ENCODE data around the gene CETN1. TPM values are rescaled to one million over a fixed set of nuclear protein-coding genes. Genes with fewer than 3 reads are reported as not detected.

CETN1 gene
- total RNA-seq, 2 experiments from 2014 or later: not detected

- no peak for DNase-seq
- Mint-ChIP-seq H3K4me3 (no peak overlapping the region), H3K36me3 (no peaks in the 10 kb centered on the region), H3K4me1 (no peaks in the 10 kb centered on the region), H3K27ac (no peak overlapping the region), H3K9me3 (no peaks in the 10 kb centered on the region), H3K27me3 (peaks cover 10% of the 10 kb centered on the region)
- no peak for ATAC-seq (ENCODE audit: low read depth)
- POLR2A ChIA-PET: no interaction called here
Measured at GRCh38 chr18:570697-571096, 9.5 kb upstream of the CETN1 start.

DNA sequence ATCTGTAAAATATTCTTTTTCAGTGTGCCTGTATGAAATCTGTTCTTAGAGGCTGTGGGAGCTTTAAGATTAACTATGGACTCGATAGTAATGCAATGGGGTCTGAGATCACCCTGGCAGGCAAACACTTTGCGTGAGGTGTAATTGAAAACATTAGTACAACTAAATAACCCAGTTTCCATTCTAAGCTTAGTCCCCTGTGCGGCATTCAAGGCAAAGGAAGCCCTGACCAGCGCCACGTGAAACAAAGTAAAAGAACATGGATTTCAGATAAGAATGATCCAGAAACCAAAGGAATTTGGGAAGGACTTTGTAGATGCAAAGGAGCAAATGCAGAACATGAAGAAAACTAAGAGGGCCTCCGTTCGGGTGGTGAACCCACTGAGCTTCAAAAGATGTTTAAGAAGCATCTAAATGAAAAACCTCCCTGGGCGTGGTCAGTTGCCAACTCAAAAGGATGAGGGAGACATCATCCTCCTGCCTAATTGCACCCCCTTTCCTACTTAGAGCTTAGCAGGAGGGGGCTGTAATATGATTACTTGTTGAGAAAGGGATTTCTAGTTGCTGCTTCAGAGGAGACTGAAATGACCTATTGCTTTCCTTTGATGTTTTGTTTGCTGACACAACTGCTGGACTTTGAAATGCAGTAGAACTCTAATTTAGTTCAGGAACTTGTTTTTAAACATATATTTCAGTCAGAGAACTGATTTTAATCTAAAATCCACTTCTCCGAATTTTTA, 7.9 kb upstream of the CETN1 start:
- H3K27me3 Mint-ChIP-seq: peaks cover 9% of the 10 kb centered on the region
- no peaks in the 10 kb centered on the region for H3K9me3 Mint-ChIP-seq
- H3K36me3 Mint-ChIP-seq: no peaks in the 10 kb centered on the region
- H3K27ac Mint-ChIP-seq: no peak overlapping the region
- no peaks in the 10 kb centered on the region for H3K4me1 Mint-ChIP-seq
- POLR2A ChIA-PET: no interaction called here
- no peak overlapping the region for H3K4me3 Mint-ChIP-seq
- DNase-seq: no peak
- ATAC-seq (ENCODE audit: low read depth): no peak

- H3K36me3 Mint-ChIP-seq: no peaks in the 10 kb centered on the region
- peaks cover 9% of the 10 kb centered on the region for H3K27me3 Mint-ChIP-seq
- H3K27ac Mint-ChIP-seq: no peak overlapping the region
- no peaks in the 10 kb centered on the region for H3K9me3 Mint-ChIP-seq
- H3K4me1 Mint-ChIP-seq: no peaks in the 10 kb centered on the region
- ATAC-seq (ENCODE audit: low read depth): no peak
- POLR2A ChIA-PET: no interaction called here
- no peak overlapping the region for H3K4me3 Mint-ChIP-seq
- DNase-seq: no peak
Measured at GRCh38 chr18:572831-573289, 7.3 kb upstream of the CETN1 start.

DNA sequence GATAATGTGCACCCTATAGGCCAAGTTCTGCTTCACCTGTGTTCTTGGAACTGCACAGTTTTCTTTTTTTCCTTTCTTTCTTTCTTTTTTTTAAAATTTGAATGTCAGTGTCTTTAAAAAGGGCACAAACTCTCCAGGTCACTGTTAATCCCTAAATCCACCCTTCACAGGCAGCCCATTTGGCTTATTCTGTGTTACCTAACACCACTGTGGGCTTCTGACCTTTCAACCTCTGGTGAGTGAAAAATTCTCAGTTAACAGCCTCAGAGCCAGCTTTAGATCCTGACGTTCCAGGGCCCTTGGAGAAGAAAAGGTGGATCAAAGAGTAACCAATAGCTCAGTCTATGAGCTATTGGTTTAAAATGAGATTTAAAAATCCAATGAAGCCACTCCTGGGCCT, 6.8 kb upstream of the CETN1 start:
- ATAC-seq (ENCODE audit: low read depth): no peak
- H3K4me3 Mint-ChIP-seq: no peak overlapping the region
- peaks cover 9% of the 10 kb centered on the region for H3K27me3 Mint-ChIP-seq
- no peak for DNase-seq
- H3K27ac Mint-ChIP-seq: no peak overlapping the region
- H3K36me3 Mint-ChIP-seq: no peaks in the 10 kb centered on the region
- POLR2A ChIA-PET: no interaction called here
- no peaks in the 10 kb centered on the region for H3K9me3 Mint-ChIP-seq
- no peaks in the 10 kb centered on the region for H3K4me1 Mint-ChIP-seq

GRCh38 chr18:574149-574860, 5.9 kb upstream of the CETN1 start:
- Mint-ChIP-seq H3K27ac (no peak overlapping the region), H3K4me3 (no peak overlapping the region), H3K4me1 (no peaks in the 10 kb centered on the region), H3K27me3 (peaks cover 9% of the 10 kb centered on the region), H3K9me3 (no peaks in the 10 kb centered on the region), H3K36me3 (no peaks in the 10 kb centered on the region)
- POLR2A ChIA-PET: no interaction called here
- DNase-seq (no peak), ATAC-seq (ENCODE audit: low read depth) (no peak)

DNA sequence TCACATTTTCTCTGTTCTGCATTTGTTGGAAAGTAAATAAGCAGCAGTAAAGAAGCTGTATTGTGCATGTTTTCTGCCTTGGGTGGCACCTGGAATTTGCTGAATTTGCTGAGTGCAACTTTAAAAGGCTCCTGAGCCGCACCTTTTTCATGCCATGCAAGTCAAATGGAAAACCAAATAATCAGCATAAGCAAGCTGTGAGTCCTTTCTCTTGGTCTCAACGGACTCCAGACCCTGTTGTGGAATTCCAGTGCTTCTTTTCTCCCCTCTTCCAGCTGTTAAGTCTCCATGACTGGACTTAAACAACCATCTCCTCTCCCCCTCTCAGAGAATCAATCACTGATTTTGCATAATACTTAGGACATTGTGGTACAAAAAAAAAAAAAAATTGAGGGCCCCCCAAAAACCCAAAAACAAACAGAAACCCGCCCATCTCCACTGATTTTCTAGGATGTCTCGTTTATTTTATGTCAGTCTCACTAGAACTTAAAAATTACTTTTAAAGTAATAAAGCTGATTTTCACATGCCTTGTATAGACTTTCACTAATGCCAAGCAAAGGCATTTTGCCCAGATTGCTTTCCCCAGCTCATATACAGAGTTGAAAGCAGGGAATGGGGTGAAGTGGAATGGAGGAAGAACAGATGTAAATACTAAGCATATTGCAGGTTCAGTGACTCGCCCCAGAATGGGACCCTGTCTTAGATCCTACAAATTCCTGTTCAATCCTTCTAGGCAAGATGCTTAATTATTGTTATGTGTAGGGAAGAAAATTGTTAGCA, 5.1 kb upstream of the CETN1 start:
- Mint-ChIP-seq H3K36me3 (no peaks in the 10 kb centered on the region), H3K4me3 (no peak overlapping the region), H3K9me3 (no peaks in the 10 kb centered on the region), H3K27me3 (peaks cover 9% of the 10 kb centered on the region), H3K4me1 (no peaks in the 10 kb centered on the region), H3K27ac (no peak overlapping the region)
- POLR2A ChIA-PET: interaction anchor here (0.7 kb wide), 1 partner anchor 303 kb away, joined by 3 read pairs; no protein-coding TSS in a partner anchor
- ATAC-seq (ENCODE audit: low read depth) (no peak), DNase-seq (no peak)

DNA sequence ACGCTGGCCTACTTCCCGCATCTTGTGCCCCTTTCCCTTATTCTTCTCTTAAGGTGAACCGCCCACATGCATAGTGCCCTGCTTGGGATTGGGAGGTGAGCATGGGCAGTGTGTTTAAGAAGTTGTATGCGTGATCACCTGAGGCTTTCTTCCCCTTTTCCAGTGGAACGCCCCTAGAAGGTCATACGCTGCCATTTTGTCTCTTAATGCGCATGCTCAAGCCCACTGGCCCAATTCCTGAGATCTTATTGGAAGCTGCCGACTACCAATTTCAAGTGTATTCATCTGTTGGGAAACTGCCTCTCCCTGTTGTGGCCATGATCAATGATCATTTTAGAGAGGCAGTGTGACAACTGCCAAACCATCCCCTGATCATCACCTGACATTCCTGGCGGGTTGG, 3.3 kb upstream of the CETN1 start:
- POLR2A ChIA-PET: no interaction called here
- ATAC-seq (ENCODE audit: low read depth): no peak
- no peaks in the 10 kb centered on the region for H3K36me3 Mint-ChIP-seq

GRCh38 chr18:577643-578375, 2.4 kb upstream of the CETN1 start:
- peaks cover 9% of the 10 kb centered on the region for H3K27me3 Mint-ChIP-seq
- H3K36me3 Mint-ChIP-seq: no peaks in the 10 kb centered on the region
- no peaks in the 10 kb centered on the region for H3K4me1 Mint-ChIP-seq
- POLR2A ChIA-PET: no interaction called here
- DNase-seq: no peak
- no peaks in the 10 kb centered on the region for H3K9me3 Mint-ChIP-seq
- no peak for ATAC-seq (ENCODE audit: low read depth)
- H3K27ac Mint-ChIP-seq: no peak overlapping the region
- no peak overlapping the region for H3K4me3 Mint-ChIP-seq

More for the DNA sequence above, 3.3 kb upstream of the CETN1 start:
- Mint-ChIP-seq H3K27ac (no peak overlapping the region), H3K27me3 (peaks cover 9% of the 10 kb centered on the region), H3K4me1 (no peaks in the 10 kb centered on the region), H3K9me3 (no peaks in the 10 kb centered on the region), H3K4me3 (no peak overlapping the region)
- DNase-seq: no peak

DNA sequence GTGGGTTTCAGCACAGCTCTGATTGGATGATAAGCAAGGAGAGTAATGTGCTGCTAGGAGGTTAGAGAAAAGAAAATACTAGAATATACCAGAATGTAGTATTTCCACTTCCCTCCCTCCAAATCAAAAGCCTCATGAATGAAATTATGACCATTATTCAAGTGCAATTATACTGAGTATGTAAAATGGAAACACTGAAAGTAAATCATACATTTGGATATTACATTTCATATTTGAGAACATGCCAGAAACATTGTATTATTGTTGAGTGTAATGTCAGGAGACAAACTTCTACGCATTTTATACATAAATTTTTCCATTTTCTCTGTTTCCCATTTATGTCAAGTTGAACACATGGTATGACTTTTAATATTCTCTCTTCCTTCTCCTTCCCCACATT, 942 bp upstream of the CETN1 start:
- ATAC-seq (ENCODE audit: low read depth) (no peak), DNase-seq (no peak)
- Mint-ChIP-seq H3K4me1 (no peaks in the 10 kb centered on the region), H3K27ac (no peak overlapping the region), H3K9me3 (no peaks in the 10 kb centered on the region), H3K4me3 (no peak overlapping the region), H3K36me3 (no peaks in the 10 kb centered on the region), H3K27me3 (peaks cover 7% of the 10 kb centered on the region)
- POLR2A ChIA-PET: no interaction called here

DNA sequence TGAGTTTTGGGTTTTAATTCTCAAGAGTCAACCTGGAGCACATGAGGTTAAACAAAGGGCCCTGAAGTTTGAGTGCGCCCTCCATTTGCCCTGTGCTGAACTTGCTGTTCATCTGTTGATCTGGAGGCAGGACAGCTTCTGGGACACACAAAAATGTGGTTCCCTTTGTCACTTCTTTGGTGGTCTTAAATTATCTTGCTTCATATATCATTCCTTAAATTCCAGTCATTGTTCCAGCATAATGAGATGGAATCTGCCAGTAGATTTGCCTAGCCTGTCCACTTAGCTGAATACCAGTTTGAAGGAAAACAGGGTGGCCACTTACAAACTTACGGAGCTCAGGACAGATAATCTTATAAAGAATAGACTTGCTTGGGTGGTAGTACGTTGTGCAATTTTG, 916 bp downstream of the CETN1 start:
- POLR2A ChIA-PET: no interaction called here
- Mint-ChIP-seq H3K36me3 (no peaks in the 10 kb centered on the region), H3K27me3 (no peaks in the 10 kb centered on the region), H3K9me3 (no peaks in the 10 kb centered on the region), H3K27ac (no peak overlapping the region), H3K4me1 (no peaks in the 10 kb centered on the region), H3K4me3 (no peak overlapping the region)
- DNase-seq (no peak), ATAC-seq (ENCODE audit: low read depth) (no peak)

- POLR2A ChIA-PET: no interaction called here
- H3K4me3 Mint-ChIP-seq: no peak overlapping the region
- DNase-seq: no peak
- H3K36me3 Mint-ChIP-seq: no peaks in the 10 kb centered on the region
- no peak for ATAC-seq (ENCODE audit: low read depth)
- no peaks in the 10 kb centered on the region for H3K4me1 Mint-ChIP-seq
- H3K27ac Mint-ChIP-seq: no peak overlapping the region
- no peaks in the 10 kb centered on the region for H3K27me3 Mint-ChIP-seq
- no peaks in the 10 kb centered on the region for H3K9me3 Mint-ChIP-seq
Measured at GRCh38 chr18:582465-582864, 2.3 kb downstream of the CETN1 start.

DNA sequence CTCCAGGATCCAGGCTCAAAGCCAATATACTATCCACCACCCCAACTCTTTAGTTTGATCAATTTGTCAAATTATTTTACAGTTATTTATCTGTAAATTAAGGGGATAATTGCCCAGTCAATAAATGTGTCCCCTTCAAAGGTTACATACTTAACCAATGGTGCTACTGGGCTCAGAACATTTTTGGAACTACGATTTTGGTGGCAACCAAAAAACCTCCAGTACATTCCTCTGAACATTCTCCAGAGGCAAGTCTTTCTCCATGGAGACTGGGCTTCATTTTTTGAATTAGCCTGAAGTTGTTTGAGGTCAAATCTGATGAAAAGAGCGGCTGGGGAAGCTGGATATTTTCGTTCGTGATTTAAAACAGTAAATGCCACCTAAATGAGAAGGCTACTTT, 14.9 kb downstream of the CETN1 start:
- no peak overlapping the region for H3K4me3 Mint-ChIP-seq
- no peaks in the 10 kb centered on the region for H3K36me3 Mint-ChIP-seq
- DNase-seq (no peak), ATAC-seq (ENCODE audit: low read depth) (no peak)
- peaks cover 23% of the 10 kb centered on the region for H3K27me3 Mint-ChIP-seq
- POLR2A ChIA-PET: no interaction called here
- H3K9me3 Mint-ChIP-seq: peaks cover 3% of the 10 kb centered on the region
- peaks cover 4% of the 10 kb centered on the region for H3K4me1 Mint-ChIP-seq
- no peak overlapping the region for H3K27ac Mint-ChIP-seq

DNA sequence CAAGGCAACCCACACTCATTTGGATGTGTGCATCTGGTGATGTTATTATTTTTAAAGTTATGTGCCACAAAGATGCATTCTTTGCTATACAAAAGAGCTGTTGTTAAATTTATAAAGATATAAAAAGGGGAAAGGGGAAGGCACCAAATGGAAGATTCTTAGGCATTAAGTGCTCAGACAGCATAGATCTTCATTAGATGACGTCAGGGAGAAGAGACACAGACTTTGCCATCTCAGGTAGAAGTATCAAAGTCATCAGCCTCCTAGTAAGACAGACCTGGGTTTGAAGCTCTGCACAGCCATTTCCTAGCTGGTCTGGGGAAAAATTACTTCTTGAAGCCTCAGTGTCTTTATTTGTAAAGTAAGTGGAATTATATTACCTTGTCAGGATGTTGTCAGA, 15.4 kb downstream of the CETN1 start:
- Mint-ChIP-seq H3K4me1 (peaks cover 4% of the 10 kb centered on the region), H3K9me3 (no peaks in the 10 kb centered on the region), H3K4me3 (no peak overlapping the region), H3K27ac (no peak overlapping the region), H3K27me3 (peaks cover 28% of the 10 kb centered on the region), H3K36me3 (no peaks in the 10 kb centered on the region)
- DNase-seq (no peak), ATAC-seq (ENCODE audit: low read depth) (no peak)
- POLR2A ChIA-PET: no interaction called here

Data from activated naive CD8-positive, alpha-beta T cell treated with anti-CD3 and anti-CD28 coated beads, Interleukin-2, amount 10 ng/mL, durations not matched to agents 7 days and 5 days (primary cell).